CD14-positive monocyte (primary cell): Measurements from ENCODE around the gene SH2D4B. TPM values are rescaled to one million over a fixed set of nuclear protein-coding genes. Genes with fewer than 3 reads are reported as not detected.

Experiments used
- DNase-seq, 3 donors: peaks; one replicate each; pipeline ENCODE4 v3.0.0-alpha.2; 2011 to 2022
- H2AFZ ChIP-seq: 2 replicates; pipeline ENCODE4 v1.6.0; 2012; ENCODE audit warnings: mild to moderate bottlenecking, low read depth, low read length, inconsistent platforms; ENCODE audit not compliant: insufficient read depth, poor library complexity, severe bottlenecking
- H3K27ac ChIP-seq, 2 donors: 1 replicate in 1 of 2; 2 replicates in 1 of 2; pipeline ENCODE4 v1.5.1; 2012 to 2013; ENCODE audit warnings: low read length in 2 of 2, control low read depth in 1 of 2, inconsistent platforms in 1 of 2, low read depth in 1 of 2, mild to moderate bottlenecking in 1 of 2
- H3K27me3 ChIP-seq, 2 donors: one replicate each; pipeline versions ENCODE4 v1.6.0 to v1.6.1; 2011 to 2013; ENCODE audit warnings: low read length in 2 of 2; ENCODE audit not compliant: control insufficient read depth in 2 of 2, insufficient read depth in 2 of 2
- H3K36me3 ChIP-seq, 2 donors: replicated peaks in 1 of 2; 1 replicate in 1 of 2; 2 replicates in 1 of 2; pipeline versions ENCODE4 v1.5.1 to v1.6.1; 2012 to 2013; ENCODE audit warnings: low read length in 2 of 2, control low read depth in 1 of 2, inconsistent platforms in 1 of 2, mild to moderate bottlenecking in 1 of 2; ENCODE audit not compliant: insufficient read depth in 2 of 2, control insufficient read depth in 1 of 2
- H3K4me1 ChIP-seq, 2 donors: 1 replicate in 1 of 2; 2 replicates in 1 of 2; pipeline versions ENCODE4 v1.5.1 to v1.6.1; 2012 to 2013; ENCODE audit warnings: low read length in 2 of 2, control low read depth in 1 of 2, inconsistent platforms in 1 of 2, mild to moderate bottlenecking in 1 of 2, moderate library complexity in 1 of 2; ENCODE audit not compliant: insufficient read depth in 2 of 2, control insufficient read depth in 1 of 2
- H3K4me2 ChIP-seq: replicated peaks from 2 replicates; pipeline ENCODE3; 2012; ENCODE audit warnings: low read length, moderate library complexity, mild to moderate bottlenecking; ENCODE audit not compliant: poor library complexity, severe bottlenecking; ENCODE audit errors: extremely low read depth
- H3K4me3 ChIP-seq, 3 experiments: fragments of 200-600 bp in 1 of 3; sonication (generic) in 1 of 3; replicated peaks in 1 of 3; 1 replicate in 2 of 3; 2 replicates in 1 of 3; pipeline ENCODE4 v1.5.1; 2011 to 2013; ENCODE audit warnings: low read length in 3 of 3, mild to moderate bottlenecking in 3 of 3, control low read depth in 2 of 3, low read depth in 2 of 3, inconsistent platforms in 1 of 3, moderate library complexity in 1 of 3
- H3K79me2 ChIP-seq: 2 replicates; pipeline ENCODE4 v1.6.0; 2012; ENCODE audit warnings: mild to moderate bottlenecking, control low read depth, inconsistent platforms, low read length, moderate library complexity; ENCODE audit not compliant: insufficient read depth
- H3K9ac ChIP-seq: 2 replicates; pipeline ENCODE4 v1.6.0; 2017; ENCODE audit warnings: low read length, mild to moderate bottlenecking; ENCODE audit not compliant: insufficient read depth, poor library complexity, severe bottlenecking
- H3K9me3 ChIP-seq, 2 donors: replicated peaks in 1 of 2; 1 replicate in 1 of 2; 2 replicates in 1 of 2; pipeline versions ENCODE4 v1.5.1 to v1.6.1; 2012 to 2013; ENCODE audit warnings: low read length in 2 of 2, control low read depth in 1 of 2; ENCODE audit not compliant: control insufficient read depth in 1 of 2, insufficient read depth in 1 of 2
- H4K20me1 ChIP-seq: 2 replicates; pipeline ENCODE4 v1.6.0; 2012; ENCODE audit warnings: mild to moderate bottlenecking, low read length, control low read depth, moderate library complexity; ENCODE audit not compliant: insufficient read depth
- H3K27ac Mint-ChIP-seq, 7 donors: one replicate each; pipeline ENCODE4 v1.8.0; 2020; ENCODE audit warnings: mild to moderate bottlenecking in 7 of 7, mixed read lengths in 7 of 7, moderate library complexity in 6 of 7, inconsistent platforms in 2 of 7
- H3K27me3 Mint-ChIP-seq, 3 donors: one replicate each; pipeline ENCODE4 v1.8.0; 2021 to 2022; ENCODE audit warnings: low read depth in 3 of 3, mild to moderate bottlenecking in 3 of 3, mixed read lengths in 3 of 3, moderate library complexity in 3 of 3, inconsistent platforms in 1 of 3
- H3K36me3 Mint-ChIP-seq, 2 donors: one replicate each; pipeline ENCODE4 v1.8.0; 2020; ENCODE audit warnings: mixed read lengths in 2 of 2, inconsistent platforms in 1 of 2, mild to moderate bottlenecking in 1 of 2
- H3K4me1 Mint-ChIP-seq: one replicate; pipeline ENCODE4 v1.8.0; 2020; ENCODE audit warnings: mild to moderate bottlenecking, mixed read lengths
- H3K4me3 Mint-ChIP-seq, 2 donors: one replicate each; pipeline ENCODE4 v1.8.0; 2020; ENCODE audit warnings: mild to moderate bottlenecking in 2 of 2, mixed read lengths in 2 of 2, moderate library complexity in 1 of 2
- H3K9me3 Mint-ChIP-seq, 7 donors: one replicate each; pipeline ENCODE4 v1.8.0; 2020 to 2022; ENCODE audit warnings: mixed read lengths in 7 of 7, mild to moderate bottlenecking in 6 of 7, moderate library complexity in 6 of 7, inconsistent platforms in 2 of 7
- CTCF ChIP-seq: fragments of 200-600 bp; IDR thresholded peaks from one replicate; pipeline ENCODE4 v1.8.0; 2022; ENCODE audit warnings: antibody characterized with exemption, mild to moderate bottlenecking
- WGBS: methylation state at CpG from one replicate; pipeline ENCODE4 v1.1.5; 2013; ENCODE audit warnings: missing lambda C conversion rate; ENCODE audit not compliant: insufficient coverage; 5-methylcytosine and 5-hydroxymethylcytosine counted together
- intact Hi-C, 2 donors: fragments of 100-400 bp; cut with micrococcal nuclease; formaldehyde crosslinking; loops; one replicate each; pipeline versions ENCODE4 v1.15.0 to v1.15.1; 2023
- polyA plus RNA-seq, 3 donors: library from polyadenylated mRNA; depleted of rRNA in 1 of 3; unstranded in 2 of 3; stranded (reverse) in 1 of 3; fragments of 300-500 nt in 2 of 3; fragments of >200 nt in 1 of 3; fragmentation: Illumina TruSeq in 2 of 3; gene quantifications; 1 replicate in 2 of 3; 2 replicates in 1 of 3; pipeline ENCODE4 v1.2.3, GENCODE V29; 2012 to 2021

SH2D4B gene
- polyA plus RNA-seq, 3 donors, result 0.01 TPM; not detected in 2

- H3K9ac ChIP-seq, result peak overlapping the region; percentile 88
- no peak for TF ChIP-seq CTCF
- no peaks in the 10 kb centered on the region for H3K36me3 ChIP-seq
- H3K4me1 ChIP-seq, result peaks cover 5 to 17% of the 10 kb centered on the region in 2 donors
- no peaks in the 10 kb centered on the region for H3K79me2 ChIP-seq
- no peak for DNase-seq
- no peaks in the 10 kb centered on the region for H3K36me3 Mint-ChIP-seq
- peak overlapping the region; percentile 86 to 89 for H3K4me3 Mint-ChIP-seq
- peak overlapping the region; percentile 81 for H3K4me2 ChIP-seq
- no peaks in the 10 kb centered on the region for H4K20me1 ChIP-seq
- no peaks in the 10 kb centered on the region for H3K9me3 ChIP-seq
- WGBS, result 70% methylated on average over 10 of the region's 17 CpGs
- no peaks in the 10 kb centered on the region for H3K27me3 Mint-ChIP-seq
- peak overlapping the region; percentile 66 to 93 for H3K27ac ChIP-seq
- H3K4me3 ChIP-seq, result peak overlapping the region; percentile 44 to 78 (median 64)
- peak overlapping the region; percentile 92 for H2AFZ ChIP-seq
- H3K4me1 Mint-ChIP-seq, result peaks cover 18% of the 10 kb centered on the region
- H3K27me3 ChIP-seq, result no peaks in the 10 kb centered on the region
- H3K9me3 Mint-ChIP-seq, result peaks cover 0 to under 1% (median 0%) of the 10 kb centered on the region in 7 donors
- peak overlapping the region in 6 of 7 donors; percentile 81 to 96 (median 92) for H3K27ac Mint-ChIP-seq
- intact Hi-C loops, result no loop called here
These were observed 1.3 kb upstream of the SH2D4B start for GRCh38 chr10:80536361-80536835.

GRCh38 chr10:80537086-80537735, 491 bp upstream of the SH2D4B start:
- H3K4me1 Mint-ChIP-seq, result peaks cover 20% of the 10 kb centered on the region
- peak overlapping the region in 1 of 7 donors; percentile 91 for H3K27ac Mint-ChIP-seq
- no peaks in the 10 kb centered on the region for H3K27me3 Mint-ChIP-seq
- Histone ChIP-seq H3K9ac (no peak overlapping the region), H3K9me3 (no peaks in the 10 kb centered on the region), H3K4me2 (no peak overlapping the region), H4K20me1 (no peaks in the 10 kb centered on the region), H3K27me3 (no peaks in the 10 kb centered on the region), H3K79me2 (no peaks in the 10 kb centered on the region), H3K4me1 (peaks cover 5 to 17% of the 10 kb centered on the region in 2 donors), H2AFZ (peak overlapping the region; percentile 43), H3K36me3 (no peaks in the 10 kb centered on the region), H3K4me3 (no peak overlapping the region), H3K27ac (no peak overlapping the region)
- DNase-seq, result no peak
- H3K36me3 Mint-ChIP-seq, result no peaks in the 10 kb centered on the region
- intact Hi-C loops, result no loop called here
- peak overlapping the region in 1 of 2 donors; percentile 6 for H3K4me3 Mint-ChIP-seq
- H3K9me3 Mint-ChIP-seq, result peaks cover 0 to 2% (median 0%) of the 10 kb centered on the region in 7 donors
- WGBS, result 100% methylated on average over 2 of the region's 8 CpGs
- no peak for TF ChIP-seq CTCF
